Measurements from ENCODE around the gene ANKFY1.

DNA sequence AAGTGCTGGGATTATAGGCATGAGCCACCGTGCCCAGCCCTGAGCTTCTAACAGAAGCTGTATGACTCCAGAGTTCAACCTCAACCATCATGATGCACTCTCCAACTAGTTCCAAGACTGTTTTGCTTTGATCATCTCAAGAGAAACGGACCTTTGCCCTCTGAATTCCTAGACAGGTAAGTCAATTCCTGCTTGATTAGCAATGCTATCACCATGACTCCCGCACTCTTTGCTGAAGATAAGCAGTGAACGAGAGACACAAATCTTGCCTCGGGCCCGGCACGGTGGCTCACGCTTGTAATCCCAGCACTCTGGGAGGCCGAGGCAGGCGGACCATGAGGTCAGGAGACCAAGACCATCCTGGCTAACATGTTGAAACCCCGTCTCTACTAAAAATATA, 22.2 kb downstream of the ANKFY1 start:
- TF ChIP-seq, protein P1, sequence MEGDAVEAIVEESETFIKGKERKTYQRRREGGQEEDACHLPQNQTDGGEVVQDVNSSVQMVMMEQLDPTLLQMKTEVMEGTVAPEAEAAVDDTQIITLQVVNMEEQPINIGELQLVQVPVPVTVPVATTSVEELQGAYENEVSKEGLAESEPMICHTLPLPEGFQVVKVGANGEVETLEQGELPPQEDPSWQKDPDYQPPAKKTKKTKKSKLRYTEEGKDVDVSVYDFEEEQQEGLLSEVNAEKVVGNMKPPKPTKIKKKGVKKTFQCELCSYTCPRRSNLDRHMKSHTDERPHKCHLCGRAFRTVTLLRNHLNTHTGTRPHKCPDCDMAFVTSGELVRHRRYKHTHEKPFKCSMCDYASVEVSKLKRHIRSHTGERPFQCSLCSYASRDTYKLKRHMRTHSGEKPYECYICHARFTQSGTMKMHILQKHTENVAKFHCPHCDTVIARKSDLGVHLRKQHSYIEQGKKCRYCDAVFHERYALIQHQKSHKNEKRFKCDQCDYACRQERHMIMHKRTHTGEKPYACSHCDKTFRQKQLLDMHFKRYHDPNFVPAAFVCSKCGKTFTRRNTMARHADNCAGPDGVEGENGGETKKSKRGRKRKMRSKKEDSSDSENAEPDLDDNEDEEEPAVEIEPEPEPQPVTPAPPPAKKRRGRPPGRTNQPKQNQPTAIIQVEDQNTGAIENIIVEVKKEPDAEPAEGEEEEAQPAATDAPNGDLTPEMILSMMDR (conservative IDR thresholded peaks at IDR 0.05; ENCODE audit: low read depth, low read length): no peak
- TF ChIP-seq EZH2 (IDR thresholded peaks at IDR 0.05; ENCODE audit: low read length, unreplicated experiment) (no peak), EZH2phosphoT487 (IDR thresholded peaks at IDR 0.05; ENCODE audit: borderline replicate concordance, low read length) (no peak)

All from PC-3 (cell line).